COLO829 (cell line): Measurements from ENCODE around the gene FOXJ3.

ENCODE experiments used
- DNase-seq: peaks from one replicate; pipeline ENCODE4 v3.0.0; 2012; ENCODE audit warnings: low spot score

FOXJ3 gene

DNA sequence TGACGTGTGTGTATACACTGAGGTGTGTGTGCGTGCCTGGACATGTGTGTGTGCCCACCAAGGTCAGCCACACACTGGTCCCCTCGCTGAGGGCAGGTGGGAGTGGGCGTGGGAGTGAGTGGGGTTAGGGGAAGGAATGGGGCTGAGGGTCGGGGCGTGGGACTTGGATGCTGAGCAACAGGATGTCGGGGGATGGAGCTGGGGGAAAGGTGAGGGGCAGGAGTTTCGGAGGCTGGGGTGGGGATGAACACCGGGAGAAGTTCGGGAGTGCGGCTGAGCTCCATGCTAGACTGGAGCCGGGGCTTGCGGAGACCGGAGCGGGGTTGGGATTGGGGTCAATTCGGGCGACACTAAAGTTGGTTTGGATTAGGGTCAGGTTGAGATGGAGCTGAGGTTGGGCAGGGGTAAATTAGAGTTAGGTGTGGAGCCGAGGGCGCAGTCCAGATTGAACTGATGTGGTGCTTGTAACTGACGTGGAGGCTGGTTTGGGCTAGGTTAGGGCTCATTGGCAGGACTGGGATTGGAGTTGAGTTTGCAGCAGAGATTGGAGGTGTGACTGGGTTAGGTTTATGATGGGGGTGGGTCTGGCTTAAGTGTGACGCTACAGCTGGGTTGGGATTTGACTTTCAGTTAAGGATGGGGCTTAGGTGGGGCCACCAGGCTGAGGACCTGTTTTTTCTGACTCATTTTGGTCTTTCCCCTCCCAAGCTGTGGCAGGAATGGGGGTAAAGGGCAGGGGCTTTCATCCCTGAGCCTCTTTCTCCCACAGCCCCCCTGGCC, 167.2 kb downstream of the FOXJ3 start:
- no peak for DNase-seq

DNA sequence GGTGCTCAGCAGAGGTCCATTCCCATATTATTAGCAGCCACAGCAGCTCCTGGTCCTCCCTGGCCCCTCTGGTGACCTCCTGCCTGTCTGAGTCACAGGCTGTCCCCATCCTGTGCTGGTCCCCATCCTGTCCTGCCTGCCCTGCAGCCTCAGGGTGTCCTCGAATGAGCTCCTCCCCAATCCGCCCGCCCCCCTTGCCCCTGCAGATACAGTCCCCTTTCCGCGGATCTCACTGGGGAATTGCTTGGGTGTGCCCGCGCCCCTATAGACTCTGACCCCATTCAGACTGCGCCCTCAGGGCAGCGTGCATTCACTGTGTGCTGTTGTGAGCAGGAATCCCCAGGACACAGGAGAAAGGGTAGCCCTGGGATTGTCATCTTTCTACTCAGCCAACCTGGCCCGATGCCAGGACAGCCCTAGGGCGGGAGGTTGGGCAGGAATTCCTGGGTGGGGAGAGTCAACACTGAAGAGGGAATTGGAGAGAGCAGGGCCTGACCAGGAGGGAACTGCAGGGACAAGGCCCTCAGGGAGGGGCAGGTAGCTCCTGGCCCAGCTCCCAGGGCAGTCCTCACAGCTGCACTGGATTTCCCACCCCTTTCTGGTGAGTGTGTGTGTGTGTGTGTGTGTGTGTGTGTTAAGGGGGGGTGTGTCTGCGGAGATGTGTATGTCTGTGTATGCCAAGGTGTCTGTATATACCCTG, 169.4 kb downstream of the FOXJ3 start:
- peak; percentile 40 for DNase-seq

GRCh38 chr1:42164551-42165420, 170.2 kb downstream of the FOXJ3 start, which contains the start of gene GUCA2A:
TSS of gene GUCA2A (minus strand) at chr1:42164745. CDS start at chr1:42164712, 33 bp downstream.
- DNase-seq: no peak

DNA sequence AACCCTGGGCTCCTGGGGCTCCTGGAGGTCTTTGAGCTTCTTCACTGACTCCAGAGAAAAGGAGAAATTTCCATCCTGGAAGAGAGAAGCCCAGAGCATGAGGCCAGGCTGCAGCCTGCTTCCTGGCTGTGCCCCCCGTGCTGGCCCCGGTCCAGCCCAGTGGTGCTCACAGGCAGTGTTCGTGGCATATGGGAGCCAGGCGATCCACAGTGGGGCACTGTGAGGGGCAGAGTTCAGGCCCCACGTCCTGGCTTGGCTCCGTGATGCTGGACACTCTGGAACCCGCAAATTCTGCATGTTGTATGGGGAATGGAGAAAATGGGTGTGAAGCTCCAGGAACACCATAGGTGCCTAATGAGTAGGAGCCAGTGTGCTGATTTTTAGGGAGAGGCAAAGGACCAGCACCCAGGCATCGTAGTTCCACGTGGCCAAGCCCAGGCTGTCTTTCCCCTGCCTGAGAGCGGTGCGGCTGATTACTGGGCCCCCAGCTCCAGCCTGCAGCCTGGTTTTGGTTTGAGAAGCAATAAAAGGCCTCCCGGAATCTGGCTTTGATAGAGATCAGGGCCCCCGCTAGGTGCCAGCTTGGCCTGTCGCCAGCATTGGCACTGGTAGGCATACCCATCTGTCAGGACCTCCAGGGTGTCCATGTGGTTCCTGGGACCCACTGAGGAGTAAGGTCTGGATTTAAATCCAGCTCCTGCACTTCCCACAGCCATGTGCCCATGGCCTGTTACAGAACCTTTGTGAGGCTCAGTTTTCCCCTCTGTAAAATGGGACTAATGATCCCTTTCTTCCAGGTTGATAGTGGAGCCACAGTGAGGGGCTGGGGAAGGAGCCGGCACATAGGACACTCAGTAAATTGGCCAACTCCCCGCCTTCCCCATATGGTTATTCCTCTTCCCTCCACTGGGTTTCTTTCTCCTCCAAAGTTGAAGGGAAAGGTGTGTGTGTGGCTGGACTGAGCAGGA, 171.2 kb downstream of the FOXJ3 start:
- no peak for DNase-seq

GRCh38 chr1:42163114-42163513, 171.9 kb downstream of the FOXJ3 start:
- DNase-seq: no peak

DNA sequence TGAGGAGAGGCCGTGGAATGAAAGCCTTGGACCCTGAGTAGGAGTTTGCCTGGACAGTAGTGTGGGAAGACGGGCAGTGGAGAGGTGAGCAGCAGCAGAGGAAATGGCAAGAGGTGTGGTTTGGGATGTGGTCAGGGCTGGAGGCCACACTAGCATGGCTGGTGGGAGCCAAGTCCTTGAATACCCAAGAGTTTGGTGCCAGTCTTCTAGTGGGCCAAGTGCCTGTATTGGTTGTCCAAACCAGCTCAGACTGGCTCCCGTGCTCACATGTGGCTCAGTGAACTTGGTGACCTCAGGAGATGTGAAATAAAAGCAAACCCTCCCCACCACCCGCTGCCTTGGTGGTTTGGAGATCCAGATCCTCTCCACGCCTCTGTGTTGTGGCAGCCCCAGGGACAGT, 172.9 kb downstream of the FOXJ3 start:
- no peak for DNase-seq

GRCh38 chr1:42158189-42158588, 176.8 kb downstream of the FOXJ3 start:
- no peak for DNase-seq

- no peak for DNase-seq
Measured at GRCh38 chr1:42157667-42158066, 177.4 kb downstream of the FOXJ3 start.

DNA sequence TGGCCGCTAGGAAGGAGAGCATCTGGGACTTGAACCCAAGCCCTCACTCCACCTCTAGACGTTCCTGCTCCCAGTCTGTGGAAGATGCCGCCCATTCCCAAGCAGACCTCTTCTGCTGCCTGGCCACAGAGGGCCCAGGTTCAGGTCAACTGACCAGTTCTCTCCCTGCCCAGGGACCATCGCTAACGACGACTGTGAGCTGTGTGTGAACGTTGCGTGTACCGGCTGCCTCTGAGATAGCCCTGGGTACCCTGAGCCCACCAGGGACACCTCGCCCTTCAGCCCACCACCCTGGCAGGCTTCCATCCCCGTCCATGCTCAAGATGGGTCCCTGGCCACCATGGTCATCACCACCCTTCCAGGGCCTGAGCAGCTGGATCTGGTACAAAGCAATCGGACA, 179.7 kb downstream of the FOXJ3 start:
- no peak for DNase-seq

DNA sequence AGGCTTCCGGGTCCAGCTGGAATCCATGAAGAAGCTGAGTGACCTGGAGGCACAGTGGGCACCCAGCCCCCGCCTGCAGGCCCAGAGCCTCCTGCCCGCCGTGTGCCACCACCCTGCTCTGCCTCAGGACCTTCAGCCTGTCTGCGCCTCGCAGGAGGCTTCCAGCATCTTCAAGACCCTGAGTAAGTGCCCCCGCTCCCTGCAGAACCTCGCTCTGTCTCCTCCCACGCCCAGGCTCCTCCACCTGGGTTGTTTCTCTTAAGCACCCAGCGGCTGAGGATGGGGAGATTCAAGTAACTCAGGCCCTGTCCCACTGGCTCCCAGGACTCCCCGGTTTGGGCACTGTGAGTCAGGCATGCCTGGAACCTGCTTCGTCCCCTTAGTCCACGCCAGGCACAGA, 180.3 kb downstream of the FOXJ3 start:
- no peak for DNase-seq

GRCh38 chr1:42153624-42154023, 181.4 kb downstream of the FOXJ3 start:
- no peak for DNase-seq

GRCh38 chr1:42152907-42153600, 182.0 kb downstream of the FOXJ3 start, which contains the start of gene GUCA2B:
TSS of gene GUCA2B (plus strand) at chr1:42153410. CDS start at chr1:42153451, 41 bp downstream.
- DNase-seq: no peak

DNA sequence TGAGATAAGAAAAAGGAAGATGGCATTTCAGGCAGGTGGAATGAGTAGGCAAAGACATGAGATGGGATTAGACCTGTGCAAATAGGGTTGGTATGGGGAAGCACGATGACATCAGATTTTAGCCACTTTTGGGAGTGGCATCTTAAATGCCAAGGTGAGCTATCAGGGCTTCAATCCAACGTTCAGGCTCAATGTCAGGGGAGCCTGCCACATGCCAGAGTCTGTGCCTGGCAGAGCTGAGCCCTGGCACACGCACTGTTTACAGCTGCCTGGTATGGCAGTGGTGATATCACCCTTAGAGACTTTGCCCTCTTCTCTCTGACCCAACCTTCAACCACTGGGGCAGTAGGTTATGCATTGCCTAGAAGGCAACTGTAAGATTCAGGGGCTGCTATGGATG, 182.9 kb downstream of the FOXJ3 start:
- no peak for DNase-seq

DNA sequence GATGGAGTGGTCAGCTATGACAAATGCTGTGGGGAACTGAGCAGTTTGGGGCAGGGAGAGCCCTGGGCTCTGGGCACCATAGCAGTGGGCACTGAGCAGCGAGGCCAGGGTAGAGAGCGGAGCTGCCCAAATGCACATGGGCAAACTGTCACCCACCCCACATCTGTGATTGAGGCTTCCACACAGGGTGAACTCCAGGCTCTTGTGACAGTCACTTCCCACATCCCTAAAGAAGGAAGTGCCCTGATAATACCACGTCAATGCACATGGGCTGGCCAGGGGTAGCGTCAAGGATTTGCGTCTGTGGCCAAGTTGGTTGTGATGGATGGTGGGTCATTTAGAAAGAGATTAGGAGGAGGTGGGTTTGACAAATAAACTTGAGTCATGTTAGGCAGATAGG, 184.4 kb downstream of the FOXJ3 start:
- DNase-seq: no peak

- DNase-seq: no peak
Measured at GRCh38 chr1:42148166-42148565, 186.9 kb downstream of the FOXJ3 start.

DNA sequence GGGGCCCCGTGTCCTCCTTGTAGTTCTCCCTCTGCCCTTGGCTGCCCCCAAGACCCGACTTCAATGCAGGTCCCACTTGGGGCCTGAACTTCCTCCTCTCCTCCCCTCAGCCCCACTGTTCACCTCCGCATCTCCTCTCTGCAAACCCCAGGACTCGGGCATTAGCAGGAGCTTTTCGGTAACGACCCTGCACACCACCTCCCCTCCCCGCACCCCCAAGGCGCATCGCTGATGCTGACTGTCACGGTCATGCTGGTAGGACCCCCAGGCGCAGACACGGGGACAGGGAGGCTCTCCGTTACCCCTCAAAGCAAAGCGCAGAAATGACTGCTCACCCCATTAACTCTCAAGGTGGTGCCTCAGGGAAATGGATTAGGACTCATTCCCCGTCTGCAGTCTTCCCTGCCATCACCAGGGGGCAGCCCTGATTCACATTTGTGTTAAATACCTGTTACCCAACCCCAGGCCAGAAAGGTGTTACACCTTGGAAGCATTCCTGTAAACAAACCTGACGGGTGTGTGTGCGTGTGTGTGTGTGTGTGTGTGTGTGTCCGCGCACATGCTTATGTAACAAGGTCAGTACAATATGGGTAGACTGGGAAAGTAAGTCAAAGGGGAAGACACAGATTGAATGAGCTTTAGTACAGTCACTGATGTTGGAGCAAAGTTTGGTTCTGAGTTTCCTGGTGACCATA, 188.3 kb downstream of the FOXJ3 start:
- DNase-seq: peak; percentile 48

DNA sequence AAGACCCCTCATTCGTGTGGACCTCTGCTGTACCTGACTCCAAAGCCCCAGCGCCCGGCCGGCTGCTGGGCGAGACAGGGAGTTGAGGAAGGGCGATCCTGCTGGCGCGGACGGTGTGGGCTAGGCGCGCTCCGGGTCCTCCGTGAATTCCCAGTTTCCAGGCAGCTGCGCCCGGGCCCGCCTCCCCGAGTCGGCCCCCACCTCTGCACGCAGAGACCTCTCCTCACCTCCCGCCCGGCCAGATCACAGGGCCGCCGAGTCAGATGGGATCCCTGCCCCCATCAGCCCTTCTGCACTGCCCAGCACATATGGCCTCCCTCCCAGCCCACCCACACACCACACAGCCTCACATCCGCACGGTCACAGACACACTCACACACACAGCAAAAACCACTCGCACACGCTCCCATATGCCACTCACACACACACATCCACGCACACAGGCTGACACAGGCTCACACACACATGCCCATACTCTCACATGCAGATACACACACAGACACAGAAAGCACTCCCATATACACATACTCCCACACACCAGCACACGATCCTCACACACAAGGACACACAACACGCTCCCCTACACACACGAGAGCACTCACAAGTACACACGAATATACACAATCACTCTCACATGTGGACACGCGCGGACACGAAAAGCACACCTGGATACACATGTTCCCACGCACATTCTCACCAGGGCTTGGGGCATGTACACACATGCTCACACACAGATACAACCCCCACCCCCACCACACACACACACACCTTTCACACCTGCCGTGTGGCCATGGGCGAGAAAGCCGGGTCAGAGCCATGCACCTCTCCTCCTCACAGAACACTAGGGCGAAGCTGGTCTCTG, 189.0 kb downstream of the FOXJ3 start:
- no peak for DNase-seq

DNA sequence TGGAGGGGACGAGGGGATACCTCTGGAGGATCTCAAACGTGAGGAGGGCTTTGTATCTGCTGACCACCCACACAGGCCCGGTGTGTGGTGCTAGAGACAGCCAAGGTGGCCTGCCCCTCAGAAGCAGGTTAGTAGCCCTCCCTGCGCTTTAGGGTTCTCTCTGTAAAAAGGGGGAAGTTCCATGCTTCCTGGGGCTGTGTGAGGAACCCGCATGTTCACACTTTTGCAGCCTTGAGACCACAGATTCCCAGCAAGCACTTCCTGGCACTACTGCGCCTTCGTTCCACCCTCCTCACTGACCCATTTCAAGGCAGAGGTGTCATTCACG, 189.7 kb downstream of the FOXJ3 start:
- DNase-seq: no peak

- no peak for DNase-seq
Measured at GRCh38 chr1:42144711-42145388, 190.2 kb downstream of the FOXJ3 start.
